Stimulated activated CD4-positive, alpha-beta T cell treated with anti-CD3 and anti-CD28 coated beads, Interleukin-1b, Interleukin-23, amount 100 ng/mL, for 1 hour (primary cell): ENCODE measurements around the gene CGB7.
"Not testable (repeated sequence)": the region's sequence is repeated elsewhere in the genome, so short reads cannot be mapped to it uniquely, and the experiment has no call there.

Experiments
- DNase-seq, 2 donors: peaks; one replicate each; pipeline ENCODE4 v3.0.0-alpha.2; 2020; ENCODE audit warnings: low read depth in 2 of 2

CGB7 gene

DNA sequence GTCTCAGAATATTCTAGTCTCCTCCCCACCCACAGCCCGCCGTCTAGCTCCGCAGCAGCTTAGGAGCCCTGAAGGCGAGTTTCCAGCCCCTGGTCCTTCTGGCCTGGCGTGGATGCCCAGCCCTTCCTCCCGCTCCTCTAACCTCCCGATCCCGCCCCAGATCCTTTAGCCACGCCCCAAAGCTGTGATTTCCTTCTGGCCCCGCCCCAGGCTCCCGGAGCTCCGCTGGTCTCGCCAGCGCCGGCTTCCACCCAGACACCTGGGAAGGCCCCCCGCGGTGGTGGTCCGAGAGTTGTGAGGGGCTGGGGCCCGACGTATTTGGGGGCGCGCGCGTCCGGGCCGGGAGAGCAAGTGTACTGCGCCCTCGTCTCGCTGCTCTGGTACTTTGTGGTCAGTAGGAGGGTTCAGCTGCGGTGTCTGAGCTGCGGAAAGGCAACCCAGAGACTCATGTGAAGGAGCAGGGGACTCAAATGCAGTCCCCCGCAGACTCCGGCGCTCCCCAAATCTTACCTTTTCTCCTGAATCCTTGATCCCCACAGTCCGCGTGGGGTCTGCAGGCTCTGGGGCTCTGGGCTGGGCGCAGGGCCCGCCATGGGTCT lies at the start of gene CGB7:
Gene CGB7 (minus strand): TSS at position 114 of the 599 bp plus-strand sequence. CDS start 2,374 bp downstream, outside the sequence.
- DNase-seq: no peak

DNA sequence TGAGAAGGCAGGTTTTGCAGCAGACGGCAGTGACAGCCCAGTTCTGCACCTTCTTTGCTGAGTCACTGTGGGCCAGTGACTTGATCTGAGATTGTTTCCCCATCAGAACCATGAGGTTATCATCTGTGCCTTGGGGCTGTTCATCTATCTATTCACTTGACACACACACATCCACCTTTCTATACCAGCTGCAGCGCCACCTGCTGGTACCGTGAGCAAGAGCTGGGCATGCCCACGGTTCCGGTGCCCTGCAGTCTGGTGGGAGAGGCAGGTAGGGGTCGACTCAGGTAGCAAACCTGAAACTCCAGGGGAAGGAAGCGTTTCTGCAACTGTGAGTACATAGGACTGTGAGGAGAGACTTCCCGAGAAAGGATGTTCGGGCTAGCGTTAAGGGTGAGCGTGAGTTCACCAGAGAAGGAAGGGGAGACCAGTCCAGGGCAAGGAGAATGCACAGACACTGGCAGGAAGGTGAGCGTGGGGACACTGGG lies 49.1 kb upstream of the CGB7 start:
- DNase-seq: peak; percentile 34 to 49

GRCh38 chr19:49104229-49104864 lies 46.8 kb upstream of the CGB7 start:
- DNase-seq: no peak

DNA sequence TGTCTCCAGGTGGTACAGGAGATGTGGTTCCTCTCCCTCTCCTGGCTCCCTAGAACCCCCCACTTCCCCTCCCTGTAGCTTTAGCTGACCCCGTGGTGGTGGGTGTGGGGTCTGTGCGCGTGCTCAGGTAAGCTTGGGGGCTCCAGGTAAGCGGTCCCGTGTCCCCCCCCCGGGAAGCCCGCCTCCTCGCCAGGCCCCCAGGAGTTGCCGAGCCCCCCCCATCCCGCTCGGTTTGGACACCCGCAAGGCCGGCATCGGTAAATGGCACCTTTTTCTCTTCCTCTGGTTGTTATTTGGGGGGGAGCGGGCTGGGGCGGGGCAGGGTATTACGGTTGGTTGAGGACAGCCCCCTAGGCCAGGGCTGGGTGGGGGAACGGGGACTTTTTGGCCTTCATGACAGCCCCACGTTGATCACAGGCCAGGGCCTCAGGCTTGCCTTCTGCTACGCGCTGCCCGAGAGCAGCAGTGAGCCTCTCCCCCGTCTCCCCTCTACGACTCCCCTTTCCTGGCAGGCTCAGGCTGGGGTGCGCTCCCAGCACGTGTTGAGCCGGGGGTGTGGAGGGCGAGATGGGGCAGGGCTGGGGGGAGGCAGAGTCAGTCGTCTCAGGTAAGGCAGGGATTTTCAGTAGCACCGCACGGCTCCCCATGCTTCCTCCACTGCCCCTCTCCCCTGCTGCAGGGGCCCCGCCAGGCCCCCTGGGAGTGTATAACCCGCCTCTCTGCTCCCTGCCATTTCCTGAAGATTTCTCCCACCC lies 46.0 kb upstream of the CGB7 start:
- no peak for DNase-seq

GRCh38 chr19:49102303-49102702 lies 44.8 kb upstream of the CGB7 start:
- no peak for DNase-seq

DNA sequence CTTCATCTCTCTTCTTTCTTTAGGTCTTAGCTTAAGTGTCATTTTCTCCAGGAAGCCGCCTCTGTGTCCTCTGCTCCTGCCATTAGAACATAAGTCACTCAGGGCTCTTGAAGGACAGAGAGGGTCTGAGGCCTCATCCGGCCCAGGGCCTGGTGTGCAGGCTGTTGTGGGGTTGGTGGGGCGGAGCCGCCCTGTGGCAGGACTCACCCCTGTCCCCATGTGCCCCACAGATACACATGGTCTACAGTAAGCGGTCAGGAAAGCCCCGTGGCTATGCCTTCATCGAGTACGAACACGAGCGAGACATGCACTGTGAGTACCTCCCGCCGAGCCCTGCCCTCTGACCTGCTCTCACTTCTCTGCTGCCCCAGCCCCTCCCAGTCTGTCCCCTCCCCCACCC lies 43.6 kb upstream of the CGB7 start:
- DNase-seq: no peak

GRCh38 chr19:49098795-49099194 lies 41.2 kb upstream of the CGB7 start:
- DNase-seq: no peak

DNA sequence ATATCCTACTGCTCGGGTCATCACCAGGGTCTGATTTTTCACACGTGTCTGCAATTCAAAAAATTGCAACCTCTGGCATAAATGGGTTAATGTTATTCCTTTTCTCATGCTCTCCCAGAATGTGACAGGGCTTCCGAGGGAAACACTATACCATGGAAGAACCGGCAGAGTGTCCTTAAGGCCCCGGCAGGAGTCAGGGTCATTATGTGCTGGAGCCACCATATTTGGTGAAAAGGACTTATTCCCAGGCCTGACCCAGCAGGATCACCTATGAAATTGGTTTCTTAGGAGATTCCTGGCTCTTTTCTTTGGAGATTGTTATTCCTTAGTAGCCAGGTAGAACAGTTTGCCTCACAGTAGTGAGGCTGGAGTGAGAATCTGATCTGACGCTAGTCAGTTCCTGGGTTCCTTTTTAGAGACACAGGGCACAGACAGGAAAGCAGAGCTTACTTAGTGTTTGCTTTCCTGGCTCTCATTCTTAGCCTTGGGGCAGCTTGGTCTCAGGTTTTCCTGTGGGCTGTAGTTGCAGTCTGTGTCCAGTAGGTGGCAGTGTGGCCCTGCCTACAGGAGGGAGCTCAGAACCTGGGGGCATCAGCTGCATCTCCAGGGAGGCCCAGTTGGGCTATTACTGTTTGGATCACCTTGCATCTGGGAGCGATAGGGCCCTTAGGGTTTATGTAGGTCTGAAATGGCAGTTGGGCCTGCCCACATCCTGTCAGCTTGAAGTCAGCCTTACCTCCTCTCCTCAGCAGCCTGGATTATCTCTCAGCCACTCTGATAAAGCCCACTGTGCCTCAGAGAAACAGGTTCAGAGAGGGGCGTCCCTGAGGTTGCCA lies 40.1 kb upstream of the CGB7 start:
- peak; percentile 31 to 39 for DNase-seq

DNA sequence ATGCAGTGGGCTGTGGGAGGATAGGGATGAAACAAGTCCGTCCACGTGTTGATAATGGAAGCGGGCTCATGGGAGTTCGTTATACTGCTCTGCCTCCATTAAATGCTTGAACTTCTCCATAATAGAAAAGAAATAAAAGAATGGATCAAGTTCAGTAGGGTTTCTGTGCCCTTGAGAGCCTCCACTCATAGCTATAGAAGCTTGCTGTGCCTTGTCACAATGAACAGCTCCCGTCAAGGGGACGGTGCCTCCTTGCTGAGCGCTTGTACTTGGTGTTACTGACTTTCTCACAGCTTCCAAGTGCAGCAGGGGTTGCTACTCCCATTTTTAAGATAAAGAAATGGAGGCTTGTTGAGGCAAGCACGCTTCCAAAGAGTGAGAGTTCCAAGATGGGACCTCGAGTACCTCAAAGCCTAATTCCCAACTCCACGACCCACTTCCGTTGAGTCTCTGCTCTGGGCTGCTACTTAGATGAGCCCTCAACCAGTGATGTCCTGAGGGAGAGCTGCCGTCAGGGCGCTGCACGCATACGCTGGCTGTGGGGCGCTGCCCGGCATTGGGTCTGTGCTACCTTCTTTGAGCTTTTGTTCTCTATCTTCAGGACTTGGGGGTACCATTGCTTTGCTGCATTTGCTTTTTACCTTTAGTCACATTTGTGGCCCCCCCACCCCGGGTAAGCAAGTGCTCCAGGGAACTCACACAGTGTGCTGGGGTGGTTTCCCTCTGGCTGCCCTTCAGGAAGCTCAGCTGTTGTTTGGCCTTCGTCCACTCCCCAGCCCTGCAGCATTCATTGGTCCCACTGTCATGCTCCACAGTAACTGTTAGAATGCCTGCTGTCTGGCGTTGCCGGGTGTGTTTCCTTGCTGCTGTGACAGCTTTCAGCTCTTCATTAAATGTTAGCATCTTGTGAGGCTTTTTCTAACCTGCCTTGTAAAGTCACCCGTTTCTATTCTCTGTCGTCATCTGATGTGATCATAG lies 37.2 kb upstream of the CGB7 start:
- no peak for DNase-seq

GRCh38 chr19:49092686-49093085 lies 35.1 kb upstream of the CGB7 start:
- no peak for DNase-seq

DNA sequence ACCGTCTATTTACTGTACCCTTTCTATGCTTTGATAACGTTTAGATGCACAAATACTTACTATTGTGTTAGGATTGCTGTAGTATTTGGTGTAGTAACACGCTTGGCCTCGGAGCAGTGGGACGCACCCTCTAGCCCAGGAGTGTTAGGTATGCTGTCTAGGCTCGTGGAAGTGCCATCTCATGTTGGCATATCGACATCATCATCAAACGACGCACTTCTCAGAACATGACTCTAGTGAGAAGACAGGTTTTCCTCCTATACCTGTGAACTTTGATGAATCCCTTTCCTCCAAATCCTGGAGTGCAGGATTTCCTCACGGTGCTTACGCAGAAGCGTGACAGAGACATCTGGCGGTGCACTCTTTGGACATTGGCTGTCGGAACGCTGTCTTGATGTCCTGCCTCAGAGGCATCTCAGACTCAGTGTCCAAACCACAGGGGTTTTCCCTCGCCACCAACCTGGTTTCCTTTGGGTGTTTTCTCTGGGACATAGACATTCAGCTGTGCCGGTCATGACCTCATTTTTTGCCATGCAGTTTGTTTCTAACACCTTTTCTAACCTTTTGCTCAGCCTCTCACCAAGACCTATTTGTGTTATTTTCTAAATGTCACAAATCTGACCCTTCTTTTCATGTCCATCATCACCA lies 34.0 kb upstream of the CGB7 start:
- no peak for DNase-seq

DNA sequence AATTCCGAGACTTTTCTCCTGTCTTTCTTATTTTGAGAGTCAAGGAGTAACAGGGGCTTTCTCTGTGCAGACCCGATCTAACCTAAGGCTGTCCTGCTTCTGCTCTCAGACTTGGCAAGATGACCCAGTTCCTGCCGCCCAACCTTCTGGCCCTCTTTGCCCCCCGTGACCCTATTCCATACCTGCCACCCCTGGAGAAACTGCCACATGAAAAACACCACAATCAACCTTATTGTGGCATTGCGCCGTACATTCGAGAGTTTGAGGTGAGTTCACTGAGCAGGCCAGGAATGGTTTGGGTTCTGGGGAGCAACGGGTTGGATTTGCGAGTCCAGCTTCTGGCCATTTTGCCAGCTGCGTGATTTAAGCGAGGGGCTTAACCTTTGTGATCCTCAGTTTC lies 28.7 kb upstream of the CGB7 start:
- DNase-seq: no peak

DNA sequence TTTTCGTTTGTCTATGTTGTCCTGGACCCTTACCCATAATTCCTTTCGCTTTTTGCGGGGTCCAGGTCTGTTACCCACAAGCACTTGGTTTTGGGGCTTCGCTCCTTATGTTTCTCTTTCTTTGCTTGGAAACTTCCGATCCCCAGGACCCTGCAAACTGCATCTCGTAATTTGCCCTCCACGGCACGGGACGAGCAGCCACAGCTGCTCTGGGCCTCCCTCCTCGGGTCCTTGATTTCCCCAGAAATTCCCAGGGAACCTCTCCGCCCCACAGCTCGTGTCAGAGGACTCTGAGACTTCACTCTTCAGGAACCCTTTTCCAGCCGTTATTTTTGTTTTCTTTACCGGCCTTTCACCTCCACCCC lies 28.3 kb upstream of the CGB7 start:
- DNase-seq: no peak

GRCh38 chr19:49085020-49085867 lies 27.7 kb upstream of the CGB7 start, which contains the start of gene SNRNP70:
Gene SNRNP70, plus strand, starts transcription at chr19:49085451. Its CDS starts 964 bp downstream, at chr19:49086415.
- DNase-seq: peak; percentile 95 to 99

GRCh38 chr19:49084206-49085019 lies 26.9 kb upstream of the CGB7 start:
- no peak for DNase-seq

DNA sequence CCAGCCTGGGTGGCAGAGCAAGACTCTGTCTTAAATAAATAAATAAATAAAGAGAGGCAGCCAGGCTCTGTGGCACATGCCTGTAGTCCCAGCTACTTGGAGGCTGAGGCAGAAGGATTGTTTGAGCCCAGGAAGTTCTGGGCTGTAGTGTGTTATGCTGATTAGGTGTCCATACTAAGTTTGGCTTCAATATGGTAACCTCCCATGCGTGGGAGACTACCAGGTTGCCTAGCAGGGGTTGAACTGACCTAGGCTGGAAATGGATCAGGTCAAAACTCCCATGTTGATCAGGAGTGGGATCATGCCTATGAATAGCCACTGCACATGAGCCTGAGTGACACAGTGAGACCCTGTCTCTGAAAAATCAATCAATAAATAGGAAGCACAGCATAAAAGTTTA lies 23.7 kb upstream of the CGB7 start:
- no peak for DNase-seq

- DNase-seq: no peak
Observed at GRCh38 chr19:49080392-49080791, 22.8 kb upstream of the CGB7 start.

GRCh38 chr19:49074869-49075268 lies 17.3 kb upstream of the CGB7 start:
- DNase-seq: not testable (repeated sequence)
